SW 1271 (cell line): ENCODE measurements around the gene MLEC.
"Not testable (repeated sequence)": the region's sequence is repeated elsewhere in the genome, so short reads cannot be mapped to it uniquely, and the experiment has no call there.

ENCODE experiments used
- DNase-seq, 2 experiments: peaks; one replicate each; lab custom pipeline; 2025; lab: John Stamatoyannopoulos, UW

The MLEC gene

GRCh38 chr12:120662879-120663278 is 24.1 kb upstream of the MLEC start:
- DNase-seq = no peak

DNA sequence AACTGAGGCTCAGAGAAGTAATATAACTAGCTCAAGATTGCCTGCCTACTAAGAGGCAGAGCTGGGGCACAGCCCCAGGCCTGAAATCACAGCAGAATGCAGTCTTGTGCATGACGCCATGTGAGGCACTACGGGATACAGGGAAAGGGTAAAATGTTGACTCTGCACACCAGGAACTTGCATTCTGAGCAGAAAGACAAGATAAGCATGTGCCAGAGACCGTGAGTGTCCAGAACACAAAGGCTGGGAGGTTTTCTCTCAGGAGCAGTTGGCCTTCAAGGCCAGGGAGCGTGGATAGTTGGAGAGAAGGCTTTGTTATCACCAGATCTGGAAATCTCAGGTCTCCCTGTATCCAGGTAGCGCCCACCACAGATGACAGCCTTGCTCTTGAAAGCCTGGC is 23.2 kb upstream of the MLEC start:
- DNase-seq = no peak

DNA sequence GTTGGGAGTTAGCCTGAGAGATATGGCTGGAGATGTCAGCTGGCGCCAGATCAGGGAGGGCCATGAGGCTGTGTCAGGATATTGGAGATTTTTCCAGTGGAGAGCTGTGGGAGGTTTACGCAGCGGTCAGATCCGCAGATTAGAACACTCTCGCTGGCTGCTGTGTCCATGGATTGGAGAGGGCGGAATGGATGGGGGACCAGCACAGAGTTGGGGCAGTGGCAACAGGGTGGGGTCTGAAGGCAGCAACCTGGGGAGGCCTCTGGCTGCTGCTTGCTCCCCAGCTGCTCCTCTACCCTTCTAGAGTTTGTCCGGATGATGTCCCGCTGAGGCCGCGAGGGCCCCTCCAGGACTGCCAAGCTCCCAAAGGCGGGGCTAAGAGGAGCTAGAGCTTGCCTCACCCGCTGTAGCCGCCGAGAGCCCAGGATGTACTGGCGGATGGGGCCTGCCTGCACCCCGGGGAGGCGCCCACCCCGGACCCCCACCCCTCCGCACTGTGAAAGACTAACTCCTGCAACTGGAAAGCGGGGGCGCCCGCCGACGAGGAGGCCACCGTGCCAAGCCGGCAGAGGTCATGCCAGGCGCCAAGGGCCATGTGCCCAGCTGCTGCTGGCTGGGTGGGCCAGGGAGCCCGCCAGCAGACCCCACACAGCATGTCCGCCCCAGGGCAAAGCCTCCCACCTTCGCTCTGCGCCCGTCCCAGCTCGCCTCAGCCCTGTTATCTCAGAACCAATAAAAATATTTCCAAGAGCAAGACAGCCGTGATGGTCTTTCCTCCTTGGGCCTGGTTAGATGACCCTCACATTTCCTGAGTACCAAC is 20.2 kb upstream of the MLEC start:
- DNase-seq = no peak

DNA sequence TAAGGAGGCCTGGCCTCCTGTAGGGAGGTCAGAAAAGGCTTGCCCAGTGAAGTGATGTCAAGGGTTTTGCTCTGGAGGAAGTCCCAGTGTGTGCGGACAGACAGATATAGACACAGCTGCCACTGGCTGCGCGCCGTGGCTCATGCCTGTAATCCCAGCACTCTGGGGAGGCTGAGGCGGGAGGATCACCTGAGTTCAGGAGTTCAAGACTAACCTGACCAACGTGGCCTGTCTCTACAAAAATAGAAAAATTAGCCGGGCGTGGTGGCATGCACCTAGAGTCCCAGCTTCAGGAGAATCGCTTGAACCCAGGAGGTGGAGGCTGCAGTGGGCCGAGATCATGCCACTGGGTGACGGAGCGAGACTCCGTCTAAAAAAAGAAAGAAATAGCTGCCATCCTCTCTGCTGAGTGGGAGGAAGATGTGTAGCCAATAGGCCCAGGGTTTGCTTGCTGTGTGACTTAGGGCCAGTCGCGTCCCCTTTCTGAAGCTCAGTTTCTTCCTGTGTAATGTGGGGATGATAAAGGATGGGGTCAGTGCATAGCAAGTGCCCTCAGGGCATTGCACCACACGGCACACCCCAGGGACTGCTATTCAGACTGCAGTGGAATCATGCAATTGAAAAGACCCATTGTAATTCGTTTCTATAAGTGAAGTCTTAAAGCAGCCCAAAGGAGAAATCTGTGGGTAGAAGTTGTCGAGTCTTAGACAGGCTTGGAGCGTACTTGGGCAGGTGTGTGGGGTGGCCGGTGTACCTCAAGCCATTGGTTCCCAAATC is 18.7 kb upstream of the MLEC start:
- DNase-seq = no peak

DNA sequence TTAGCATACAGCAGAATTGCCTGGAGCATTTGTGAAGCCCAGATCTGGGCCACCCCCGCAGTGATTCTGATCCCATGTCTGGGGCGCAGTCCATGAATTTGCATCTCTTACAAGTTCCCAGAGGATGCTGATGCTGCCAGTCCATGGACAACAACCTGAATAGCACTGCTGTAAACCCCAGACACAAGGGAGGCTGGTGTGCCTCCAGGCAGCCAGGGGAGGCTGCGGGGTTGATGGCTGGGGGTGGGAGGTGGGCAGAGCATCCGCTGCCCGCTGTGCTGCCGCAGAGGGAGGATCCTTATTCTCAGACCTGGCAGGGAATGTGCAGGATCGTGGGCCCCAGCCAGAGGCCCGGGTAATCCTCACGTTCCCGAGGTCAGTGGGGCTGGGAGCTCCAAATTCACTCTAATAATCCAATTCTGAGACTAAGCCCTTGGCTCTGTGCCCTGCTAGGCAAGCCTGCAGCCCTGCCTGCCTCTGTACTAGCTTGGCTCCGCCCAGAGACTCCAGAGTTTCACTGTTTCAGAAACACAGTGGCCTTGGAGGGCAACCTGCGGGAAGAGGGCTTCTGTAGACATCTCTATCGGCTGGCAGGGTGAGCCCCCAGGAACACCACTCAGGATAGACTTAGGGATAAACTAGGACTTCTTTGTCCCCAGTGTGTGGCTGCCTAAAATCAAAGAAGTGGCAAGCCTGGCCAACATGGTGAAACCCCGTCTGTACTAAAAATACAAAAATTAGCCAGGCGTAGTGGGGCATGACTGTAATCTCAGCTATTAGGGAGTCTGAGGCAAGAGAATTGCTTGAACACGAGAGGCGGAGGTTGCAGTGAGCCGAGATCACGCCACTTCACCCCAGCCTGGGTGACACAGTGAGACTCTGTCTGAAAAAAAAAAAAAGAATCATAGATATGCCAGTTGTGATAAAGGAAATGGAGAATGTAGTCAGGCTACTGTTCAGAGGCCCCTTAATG is 17.8 kb upstream of the MLEC start:
- DNase-seq = no peak

GRCh38 chr12:120670237-120670636 is 16.7 kb upstream of the MLEC start:
- DNase-seq = not testable (repeated sequence)

DNA sequence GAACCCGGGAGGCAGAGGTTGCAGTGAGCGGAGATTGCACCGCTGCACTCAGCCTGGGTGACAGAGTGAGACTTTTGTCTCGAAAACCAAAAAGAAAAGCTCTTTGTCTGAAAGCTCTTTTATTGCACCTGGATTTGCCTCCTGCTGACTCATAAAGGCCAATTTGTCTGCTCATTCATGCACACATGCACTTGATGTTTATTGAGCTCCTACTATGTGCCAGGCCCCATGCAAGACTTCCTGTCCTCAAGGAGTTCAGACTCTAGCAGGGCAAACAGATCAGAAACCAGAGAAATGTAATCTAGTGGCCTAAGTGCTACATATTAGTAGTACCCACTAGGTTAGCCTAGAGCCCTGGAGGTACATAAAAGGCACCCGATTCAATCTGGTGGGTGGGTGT is 16.3 kb upstream of the MLEC start:
- no peak for DNase-seq

- DNase-seq = no peak
These were observed 12.8 kb upstream of the MLEC start for GRCh38 chr12:120674097-120674636.

DNA sequence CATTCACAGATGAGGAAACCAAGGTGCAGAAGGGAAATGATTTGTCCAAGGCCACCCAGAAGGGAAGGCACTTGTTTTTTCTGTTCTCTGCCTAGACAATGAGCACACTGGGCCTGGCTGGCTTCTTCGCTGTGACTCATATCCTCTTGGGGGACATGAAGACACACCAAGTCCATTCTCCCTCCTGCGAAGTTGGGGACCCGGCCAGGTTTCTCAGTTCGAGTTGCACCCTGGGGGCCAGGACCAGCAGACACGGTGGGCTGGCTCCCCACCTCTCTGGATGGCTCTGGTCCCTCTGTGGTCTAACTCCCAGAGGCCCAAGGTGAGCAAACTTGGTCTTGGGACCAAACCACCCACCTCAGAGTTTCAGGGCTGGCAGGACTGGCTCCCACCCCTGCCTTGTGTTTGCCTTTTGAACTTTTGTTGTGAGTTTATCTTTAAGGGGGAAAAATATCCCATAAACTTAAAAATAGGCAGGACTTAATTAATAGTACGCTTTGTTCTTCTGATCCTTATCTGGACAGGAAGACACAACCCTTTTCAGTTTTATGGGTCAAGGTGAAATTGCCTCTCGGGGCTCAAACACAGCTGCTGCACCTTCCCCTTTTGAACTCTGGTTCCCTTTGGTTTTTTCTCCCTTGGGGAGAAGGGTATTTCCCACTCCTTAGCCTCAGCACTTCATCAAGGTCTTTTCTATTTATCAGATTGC is 9.0 kb upstream of the MLEC start:
- peak in 1 of 2 experiments; percentile 42 for DNase-seq

DNA sequence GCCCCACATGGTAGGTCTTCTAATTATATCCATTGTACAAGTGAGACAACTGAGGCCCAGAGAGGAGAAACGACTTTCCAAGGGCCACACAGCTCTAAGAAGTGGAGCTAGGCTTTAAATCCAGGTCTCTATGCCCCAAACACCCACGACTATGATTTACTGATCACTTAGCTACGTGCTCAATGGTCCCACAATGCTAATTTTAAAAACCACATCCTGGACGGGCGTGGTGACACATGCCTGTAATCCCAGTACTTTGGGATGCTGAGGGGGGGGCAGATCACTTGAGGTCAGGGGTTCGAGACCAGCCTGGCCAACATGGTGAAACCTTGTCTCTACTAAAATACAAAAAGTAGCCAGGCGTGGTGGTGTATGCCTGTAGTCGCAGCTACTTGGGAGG is 8.4 kb upstream of the MLEC start:
- DNase-seq = no peak

- no peak for DNase-seq
These were observed 6.7 kb upstream of the MLEC start for GRCh38 chr12:120680165-120680738.

DNA sequence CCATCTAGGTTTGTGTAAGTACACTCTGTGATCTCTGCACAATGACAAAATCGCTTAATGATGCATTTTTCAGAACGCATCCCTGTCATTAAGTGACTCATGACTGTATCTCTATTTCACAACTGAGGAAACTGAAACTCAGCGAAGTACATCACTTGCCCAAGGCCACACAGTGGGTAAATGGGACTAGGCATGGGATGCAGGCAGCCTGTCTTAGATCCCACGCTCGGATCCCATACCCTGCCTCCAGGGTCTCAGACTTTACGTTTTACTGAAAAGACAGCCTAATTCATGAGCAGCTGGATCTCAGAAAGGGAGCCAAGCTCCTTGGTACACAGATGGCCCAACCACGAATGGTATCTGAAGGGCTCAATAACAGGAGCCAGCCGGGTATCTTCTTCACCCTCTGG is 2.4 kb upstream of the MLEC start:
- no peak for DNase-seq

DNA sequence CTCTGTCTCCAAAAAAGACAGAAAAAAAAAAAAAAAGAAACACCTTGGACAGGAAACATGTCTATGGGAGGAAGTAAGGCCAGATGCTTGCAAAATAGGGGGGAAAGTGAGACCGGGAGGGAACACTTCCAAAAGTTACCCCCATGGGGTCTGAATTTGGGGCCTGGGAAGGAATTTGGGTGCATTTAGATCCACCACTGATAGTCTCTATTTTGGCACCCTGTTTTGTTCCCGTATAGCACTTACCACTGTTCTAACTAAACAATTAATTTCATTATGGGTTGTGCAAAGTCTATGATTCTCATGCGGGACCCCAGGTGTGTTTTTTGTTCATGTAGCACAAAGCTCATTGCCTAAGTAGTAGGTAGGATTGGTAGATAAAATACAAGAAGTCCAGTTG is 1.4 kb upstream of the MLEC start:
- no peak for DNase-seq

DNA sequence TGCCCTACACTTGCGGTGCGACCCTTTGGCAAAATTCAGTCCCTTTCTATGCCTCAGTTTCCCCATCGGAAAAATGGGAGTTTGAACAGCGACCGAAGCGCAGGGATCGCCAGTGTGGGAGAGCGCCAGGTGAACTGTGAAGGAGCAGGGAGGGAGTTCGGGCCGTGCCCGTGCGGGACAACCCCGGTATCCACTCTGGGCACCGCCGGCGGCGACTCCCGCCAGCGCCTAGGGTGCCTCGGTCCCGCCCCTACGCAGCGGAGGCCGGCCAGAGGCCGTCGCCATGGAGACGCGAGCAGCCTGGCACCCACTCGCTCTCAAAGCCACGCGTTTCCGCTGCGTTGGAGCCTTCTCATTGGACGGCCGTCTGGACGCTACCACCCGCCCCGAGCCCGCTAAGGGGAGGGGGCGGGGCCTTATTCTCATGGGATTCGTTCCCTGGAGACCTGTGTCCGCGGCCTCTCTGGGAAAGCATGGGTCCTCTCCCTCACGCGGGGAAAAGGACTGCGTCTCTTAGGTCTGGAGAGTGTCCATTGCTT is 729 bp upstream of the MLEC start:
- peak; percentile 95 for DNase-seq

DNA sequence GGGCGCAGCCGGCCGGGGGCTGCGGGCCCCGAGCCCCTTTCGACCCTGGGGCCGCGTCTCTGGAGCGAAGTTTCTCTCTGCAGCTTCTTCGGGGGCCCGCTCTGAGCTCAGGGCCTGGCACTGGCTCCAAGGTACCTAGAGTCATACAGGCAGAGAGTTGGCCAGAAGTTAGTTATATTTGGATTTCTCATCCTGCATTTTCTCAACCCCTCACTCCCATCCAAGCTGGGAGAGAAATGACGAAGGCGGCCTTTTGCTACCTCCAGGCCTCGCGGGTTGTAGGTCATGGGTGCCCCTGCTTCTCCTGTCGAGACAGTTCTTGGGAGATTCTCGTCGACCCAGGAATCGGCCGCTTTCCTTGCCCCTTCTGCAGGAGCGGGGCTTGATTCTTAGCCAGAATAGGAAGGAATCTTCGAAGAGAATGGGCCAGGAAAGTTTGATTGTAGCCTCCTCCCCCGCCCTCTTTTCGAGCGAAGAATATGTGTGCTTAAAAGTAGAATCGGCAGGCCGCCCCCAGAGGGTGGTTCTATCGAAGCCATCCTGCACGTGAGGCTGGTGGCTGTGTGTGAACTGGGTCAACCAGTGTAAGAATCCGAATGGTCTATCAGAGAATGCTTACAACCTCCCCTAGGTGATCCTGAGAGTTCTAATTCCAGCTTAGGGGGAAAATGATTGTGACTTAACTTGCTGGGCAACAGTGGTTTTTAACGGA is 785 bp downstream of the MLEC start:
- peak in 1 of 2 experiments; percentile 17 for DNase-seq

DNA sequence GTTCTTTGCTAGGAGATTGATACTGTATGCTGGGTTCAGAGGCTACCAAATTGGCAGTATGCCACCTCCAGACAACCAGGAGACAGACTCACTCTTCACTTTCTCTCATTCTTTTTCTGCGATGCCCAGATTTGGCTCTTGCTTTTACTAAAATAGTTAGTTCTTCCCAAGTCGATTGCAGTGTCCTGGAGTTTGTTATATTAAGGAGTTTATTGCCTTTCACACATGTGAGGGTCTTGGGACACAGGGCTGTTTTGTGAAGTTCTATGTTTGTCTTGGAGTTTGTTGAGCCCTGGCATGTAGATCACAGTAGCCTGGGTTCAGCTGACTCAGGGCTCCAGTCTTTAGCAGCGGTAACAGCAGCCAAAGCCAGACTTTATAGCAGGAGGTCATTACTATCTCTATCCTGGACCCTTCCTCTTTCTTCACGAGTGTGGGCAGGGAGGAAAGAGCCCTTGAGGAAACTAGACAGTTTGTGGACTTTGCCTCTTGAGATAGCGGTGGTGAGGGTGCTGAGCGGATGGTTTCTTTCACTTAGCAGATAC is 1.6 kb downstream of the MLEC start:
- DNase-seq = no peak

- no peak for DNase-seq
These were observed 2.6 kb downstream of the MLEC start for GRCh38 chr12:120689397-120690082.

- no peak for DNase-seq
These were observed 3.1 kb downstream of the MLEC start for GRCh38 chr12:120690083-120690450.

DNA sequence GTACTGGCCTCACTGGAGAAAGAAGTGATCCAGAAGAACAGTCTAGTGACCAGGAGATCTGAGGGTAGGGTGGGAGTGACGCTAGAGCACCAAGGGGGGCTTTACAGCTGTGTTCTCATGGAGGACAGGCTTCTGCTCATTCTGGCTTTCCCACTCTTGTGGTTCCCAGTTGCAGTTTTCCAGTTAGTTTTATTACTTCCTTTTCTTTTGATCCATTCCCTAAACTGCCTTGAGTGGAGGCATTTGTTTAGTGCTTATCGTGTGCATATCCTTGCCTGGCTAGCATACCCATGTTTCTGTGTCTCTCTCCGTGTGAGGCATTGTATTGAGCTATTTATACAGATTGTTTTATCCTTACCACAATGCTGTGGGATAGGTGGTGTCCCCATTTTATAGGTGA is 4.0 kb downstream of the MLEC start:
- DNase-seq = no peak
